Prostate gland (tissue), 2 donors: ENCODE measurements around the gene LARGE1.

ENCODE experiments used
- POLR2A ChIP-seq: fragments of 450-650 bp; IDR thresholded peaks from one replicate; pipeline ENCODE4 v1.6.1; 2016; ENCODE audit warnings: antibody characterized with exemption, mild to moderate bottlenecking
- POLR2AphosphoS5 ChIP-seq: sonication (generic); formaldehyde crosslinking; IDR thresholded peaks from one replicate; pipeline ENCODE4 v1.6.1; 2017; ENCODE audit warnings: antibody characterized with exemption
- TF ChIP-seq, protein P1 (sequence below), 4 experiments: fragments of 200-600 bp in 2 of 4; fragments of 450-650 bp in 2 of 4; sonication (generic) in 2 of 4; IDR thresholded peaks; 1 replicate in 3 of 4; 2 replicates in 1 of 4; pipeline ENCODE4 v1.5.1; 2016 to 2019; ENCODE audit warnings: antibody characterized with exemption in 4 of 4, mild to moderate bottlenecking in 2 of 4, moderate library complexity in 2 of 4

DNA sequence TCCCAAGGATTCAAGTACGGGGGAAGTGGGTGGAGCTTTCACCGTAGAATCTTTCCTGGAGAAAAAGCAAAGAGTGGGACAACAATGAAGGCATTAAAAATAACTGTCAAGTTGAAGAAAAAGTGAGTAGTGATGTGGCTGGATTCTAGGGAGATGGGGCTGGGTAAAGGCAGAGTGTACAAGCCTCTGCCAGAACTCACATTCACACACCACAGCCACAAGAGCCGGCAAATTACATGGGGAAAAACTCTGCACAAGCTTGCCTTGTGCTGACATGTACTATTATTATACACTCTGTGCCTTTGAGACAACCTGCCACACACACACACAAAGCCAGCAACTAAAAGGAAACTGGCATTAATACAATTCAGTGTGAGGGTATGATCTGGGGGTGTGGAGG, 182.6 kb downstream of the LARGE1 start:
- TF ChIP-seq, protein P1, sequence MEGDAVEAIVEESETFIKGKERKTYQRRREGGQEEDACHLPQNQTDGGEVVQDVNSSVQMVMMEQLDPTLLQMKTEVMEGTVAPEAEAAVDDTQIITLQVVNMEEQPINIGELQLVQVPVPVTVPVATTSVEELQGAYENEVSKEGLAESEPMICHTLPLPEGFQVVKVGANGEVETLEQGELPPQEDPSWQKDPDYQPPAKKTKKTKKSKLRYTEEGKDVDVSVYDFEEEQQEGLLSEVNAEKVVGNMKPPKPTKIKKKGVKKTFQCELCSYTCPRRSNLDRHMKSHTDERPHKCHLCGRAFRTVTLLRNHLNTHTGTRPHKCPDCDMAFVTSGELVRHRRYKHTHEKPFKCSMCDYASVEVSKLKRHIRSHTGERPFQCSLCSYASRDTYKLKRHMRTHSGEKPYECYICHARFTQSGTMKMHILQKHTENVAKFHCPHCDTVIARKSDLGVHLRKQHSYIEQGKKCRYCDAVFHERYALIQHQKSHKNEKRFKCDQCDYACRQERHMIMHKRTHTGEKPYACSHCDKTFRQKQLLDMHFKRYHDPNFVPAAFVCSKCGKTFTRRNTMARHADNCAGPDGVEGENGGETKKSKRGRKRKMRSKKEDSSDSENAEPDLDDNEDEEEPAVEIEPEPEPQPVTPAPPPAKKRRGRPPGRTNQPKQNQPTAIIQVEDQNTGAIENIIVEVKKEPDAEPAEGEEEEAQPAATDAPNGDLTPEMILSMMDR (IDR thresholded peaks at IDR 0.05) = no peak
- TF ChIP-seq POLR2A (no peak), POLR2AphosphoS5 (no peak)
